ENCODE measurements around the gene DLL3.

- TF ChIP-seq CTCF (IDR thresholded peaks at IDR 0.05; ENCODE audit: insufficient read depth, low read length, poor library complexity, severe bottlenecking) (no peak), EZH2phosphoT487 (conservative IDR thresholded peaks at IDR 0.05; ENCODE audit: low read length) (no peak)
Measured at GRCh38 chr19:39520541-39521484, 22.1 kb downstream of the DLL3 start.

Measured in SU-DHL-6 (cell line).